ENCODE measurements around the gene TECPR2.

GRCh38 chr14:102496331-102496691, 133.6 kb downstream of the TECPR2 start:
- TF ChIP-seq CTCF (IDR thresholded peaks at IDR 0.05 in 2 of 3, conservative IDR thresholded peaks at IDR 0.05 in 1 of 3; ENCODE audit: control insufficient read depth in 2 of 3, extremely low read depth in 1 of 3, insufficient read depth in 1 of 3, low read depth in 3 of 3, low read length in 3 of 3) (no peak), PML (IDR thresholded peaks at IDR 0.05; ENCODE audit: low read length) (no peak), ATF7 (IDR thresholded peaks at IDR 0.05; ENCODE audit: low read depth) (no peak), YY1 (IDR thresholded peaks at IDR 0.05; ENCODE audit: low read depth, low read length) (no peak)

All from GM12878 (cell line).